RWPE2 (cell line): ENCODE results near the gene YIPF2.

ENCODE experiments used
- ATAC-seq: fragments of 200-7000 bp; cut with Tn5 transposase; 3 replicates; pipeline ENCODE4 v1.9.1; 2021; ENCODE audit warnings: low read depth
- DNase-seq: peaks from one replicate; pipeline ENCODE4 v3.0.0-alpha.2; 2020; ENCODE audit warnings: low spot score
- H3K27ac ChIP-seq: fragments of 450-650 bp; 2 replicates; pipeline ENCODE4 v1.5.1; 2017; ENCODE audit warnings: mild to moderate bottlenecking; ENCODE audit not compliant: poor library complexity, severe bottlenecking
- H3K27me3 ChIP-seq: fragments of 250-450 bp; sonication (Bioruptor Pico); 2 replicates; pipeline ENCODE4 v1.5.1; 2021; ENCODE audit warnings: mild to moderate bottlenecking, moderate library complexity; ENCODE audit not compliant: insufficient read depth, poor library complexity, severe bottlenecking
- H3K36me3 ChIP-seq: fragments of 250-450 bp; sonication (Bioruptor Pico); 2 replicates; pipeline ENCODE4 v1.5.1; 2020; ENCODE audit warnings: low read depth, mild to moderate bottlenecking, moderate library complexity
- H3K4me1 ChIP-seq: fragments of 250-450 bp; sonication (Bioruptor Pico); 2 replicates; pipeline ENCODE4 v1.5.1; 2021; ENCODE audit warnings: mild to moderate bottlenecking, moderate library complexity; ENCODE audit not compliant: insufficient read depth, poor library complexity, severe bottlenecking
- H3K4me3 ChIP-seq: fragments of 250-450 bp; sonication (Bioruptor Pico); 2 replicates; pipeline ENCODE4 v1.5.1; 2021; ENCODE audit warnings: mild to moderate bottlenecking, moderate library complexity; ENCODE audit not compliant: severe bottlenecking
- H3K9me3 ChIP-seq: fragments of 250-450 bp; sonication (Bioruptor Pico); 2 replicates; pipeline ENCODE4 v1.5.1; 2021; ENCODE audit warnings: mild to moderate bottlenecking, moderate library complexity; ENCODE audit not compliant: severe bottlenecking
- CTCF ChIP-seq: fragments of 450-650 bp; IDR thresholded peaks from one replicate; pipeline ENCODE4 v1.5.1; 2017; ENCODE audit warnings: mild to moderate bottlenecking, moderate library complexity; ENCODE audit not compliant: poor library complexity, severe bottlenecking

Gene YIPF2

GRCh38 chr19:10920781-10921180 lies 7.7 kb downstream of the YIPF2 start:
- Histone ChIP-seq H3K4me3 (no peak overlapping the region), H3K9me3 (no peaks in the 10 kb centered on the region), H3K27ac (no peak overlapping the region), H3K27me3 (no peaks in the 10 kb centered on the region), H3K4me1 (peaks cover 2% of the 10 kb centered on the region), H3K36me3 (peaks cover 55% of the 10 kb centered on the region)
- ATAC-seq (peak; percentile 6; the same call in 1 of the 3 replicates), DNase-seq (peak; percentile 58)
- TF ChIP-seq CTCF: no peak

GRCh38 chr19:10920288-10920655 lies 8.2 kb downstream of the YIPF2 start:
- Histone ChIP-seq H3K4me1 (peaks cover 7% of the 10 kb centered on the region), H3K27ac (no peak overlapping the region), H3K27me3 (no peaks in the 10 kb centered on the region), H3K9me3 (no peaks in the 10 kb centered on the region), H3K36me3 (peaks cover 55% of the 10 kb centered on the region), H3K4me3 (no peak overlapping the region)
- DNase-seq (no peak), ATAC-seq (no peak)
- TF ChIP-seq CTCF: no peak

GRCh38 chr19:10919352-10920287 lies 8.8 kb downstream of the YIPF2 start:
- H3K36me3 ChIP-seq: peaks cover 55% of the 10 kb centered on the region
- TF ChIP-seq CTCF: no peak
- ATAC-seq: no peak
- no peaks in the 10 kb centered on the region for H3K9me3 ChIP-seq
- no peak overlapping the region for H3K4me3 ChIP-seq
- peaks cover 10% of the 10 kb centered on the region for H3K4me1 ChIP-seq
- H3K27me3 ChIP-seq: no peaks in the 10 kb centered on the region
- H3K27ac ChIP-seq: no peak overlapping the region
- no peak for DNase-seq

- Histone ChIP-seq H3K36me3 (peaks cover 57% of the 10 kb centered on the region), H3K9me3 (no peaks in the 10 kb centered on the region), H3K4me1 (peaks cover 10% of the 10 kb centered on the region), H3K4me3 (no peak overlapping the region), H3K27ac (no peak overlapping the region), H3K27me3 (no peaks in the 10 kb centered on the region)
- ATAC-seq: no peak
- TF ChIP-seq CTCF: no peak
- no peak for DNase-seq
Observed at GRCh38 chr19:10918359-10918758, 10.1 kb downstream of the YIPF2 start.

GRCh38 chr19:10916602-10917001 lies 11.8 kb downstream of the YIPF2 start:
- peaks cover 43% of the 10 kb centered on the region for H3K36me3 ChIP-seq
- H3K9me3 ChIP-seq: no peaks in the 10 kb centered on the region
- peaks cover 10% of the 10 kb centered on the region for H3K4me1 ChIP-seq

More at GRCh38 chr19:10916602-10917001, 11.8 kb downstream of the YIPF2 start:
- H3K27ac ChIP-seq: no peak overlapping the region
- no peak for DNase-seq
- TF ChIP-seq CTCF: no peak
- H3K4me3 ChIP-seq: no peak overlapping the region
- no peaks in the 10 kb centered on the region for H3K27me3 ChIP-seq
- no peak for ATAC-seq
